GM18858 (cell line): ENCODE measurements around the gene DNAJC13.
"Not testable (repeated sequence)": the region's sequence is repeated elsewhere in the genome, so short reads cannot be mapped to it uniquely, and the experiment has no call there.

Source experiments
- ATAC-seq: cut with Tn5 transposase; IDR thresholded peaks from one replicate; pipeline ENCODE4 v1.9.1; 2021; ENCODE audit not compliant: unreplicated experiment

Gene DNAJC13

GRCh38 chr3:132542577-132542976 lies 125.3 kb downstream of the DNAJC13 start:
- ATAC-seq = no peak

- no peak for ATAC-seq
These were observed 125.9 kb downstream of the DNAJC13 start for GRCh38 chr3:132543011-132543739.

- ATAC-seq = no peak
These were observed 126.8 kb downstream of the DNAJC13 start for GRCh38 chr3:132544130-132544529.

- no peak for ATAC-seq
These were observed 128.2 kb downstream of the DNAJC13 start for GRCh38 chr3:132545471-132545870.

- no peak for ATAC-seq
These were observed 131.9 kb downstream of the DNAJC13 start for GRCh38 chr3:132549169-132549568.

- peak; percentile 86 for ATAC-seq
These were observed 132.7 kb downstream of the DNAJC13 start for GRCh38 chr3:132549890-132550578.

GRCh38 chr3:132550579-132551305 lies 133.4 kb downstream of the DNAJC13 start:
- no peak for ATAC-seq

- ATAC-seq = no peak
These were observed 136.5 kb downstream of the DNAJC13 start for GRCh38 chr3:132553826-132554225.

- ATAC-seq = no peak
These were observed 137.1 kb downstream of the DNAJC13 start for GRCh38 chr3:132554437-132554836.

GRCh38 chr3:132555306-132556035 lies 138.2 kb downstream of the DNAJC13 start:
- ATAC-seq = no peak

GRCh38 chr3:132556036-132556386 lies 138.7 kb downstream of the DNAJC13 start:
- ATAC-seq = not testable (repeated sequence)

GRCh38 chr3:132556508-132557159 lies 139.3 kb downstream of the DNAJC13 start:
- no peak for ATAC-seq

GRCh38 chr3:132561003-132561402 lies 143.7 kb downstream of the DNAJC13 start:
- no peak for ATAC-seq

- no peak for ATAC-seq
These were observed 146.2 kb downstream of the DNAJC13 start for GRCh38 chr3:132563420-132564069.

- ATAC-seq = no peak
These were observed 146.8 kb downstream of the DNAJC13 start for GRCh38 chr3:132564070-132564465.

- ATAC-seq = no peak
These were observed 151.1 kb downstream of the DNAJC13 start for GRCh38 chr3:132568422-132568821.

- no peak for ATAC-seq
These were observed 151.9 kb downstream of the DNAJC13 start for GRCh38 chr3:132569153-132569552.

GRCh38 chr3:132569580-132569979 lies 152.3 kb downstream of the DNAJC13 start:
- no peak for ATAC-seq

GRCh38 chr3:132570016-132570415 lies 152.7 kb downstream of the DNAJC13 start:
- ATAC-seq = no peak

- ATAC-seq = no peak
These were observed 156.5 kb downstream of the DNAJC13 start for GRCh38 chr3:132573797-132574211.
